GM23248 (cell line): ENCODE measurements around the gene EIPR1. TPM values are rescaled to one million over a fixed set of nuclear protein-coding genes. Genes with fewer than 3 reads are reported as not detected.

Source experiments
- DNase-seq: peaks from one replicate; pipeline ENCODE4 v3.0.0-alpha.2; 2015
- H2AFZ ChIP-seq: fragments of 200-600 bp; sonication (generic); 2 replicates; pipeline ENCODE4 v1.6.1; 2016; ENCODE audit warnings: antibody characterized with exemption
- H3F3A ChIP-seq: fragments of 200-600 bp; sonication (generic); 2 replicates; pipeline ENCODE4 v1.6.1; 2016; ENCODE audit warnings: mild to moderate bottlenecking, antibody characterized with exemption, mixed run types; ENCODE audit not compliant: insufficient read depth
- H3K27ac ChIP-seq: fragments of 200-600 bp; sonication (generic); 2 replicates; pipeline ENCODE4 v1.5.1; 2016; ENCODE audit warnings: mild to moderate bottlenecking
- H3K27me3 ChIP-seq: fragments of 200-600 bp; sonication (generic); replicated peaks from 2 replicates; pipeline ENCODE4 v1.6.1; 2016; ENCODE audit warnings: mild to moderate bottlenecking; ENCODE audit not compliant: insufficient read depth
- H3K36me3 ChIP-seq: fragments of 200-600 bp; sonication (generic); 2 replicates; pipeline ENCODE4 v1.6.1; 2016; ENCODE audit warnings: low read depth, mild to moderate bottlenecking
- H3K4me1 ChIP-seq: fragments of 200-600 bp; sonication (generic); 2 replicates; pipeline ENCODE4 v1.6.1; 2016; ENCODE audit warnings: mild to moderate bottlenecking; ENCODE audit not compliant: insufficient read depth
- H3K4me2 ChIP-seq: fragments of 200-600 bp; sonication (generic); one replicate; pipeline ENCODE4 v1.6.1; 2016; ENCODE audit warnings: mild to moderate bottlenecking; ENCODE audit not compliant: unreplicated experiment
- H3K4me3 ChIP-seq: fragments of 200-600 bp; sonication (generic); 2 replicates; pipeline ENCODE4 v1.5.1; 2016; ENCODE audit warnings: mild to moderate bottlenecking
- H3K79me2 ChIP-seq: fragments of 200-600 bp; sonication (generic); 2 replicates; pipeline ENCODE4 v1.6.1; 2016; ENCODE audit warnings: mild to moderate bottlenecking; ENCODE audit not compliant: insufficient read depth
- H3K9ac ChIP-seq: fragments of 200-600 bp; sonication (generic); 2 replicates; pipeline ENCODE4 v1.6.1; 2016; ENCODE audit warnings: mild to moderate bottlenecking
- H3K9me2 ChIP-seq: fragments of 200-600 bp; sonication (generic); 2 replicates; pipeline ENCODE4 v1.6.1; 2016; ENCODE audit warnings: mixed run types, mild to moderate bottlenecking, moderate library complexity; ENCODE audit not compliant: insufficient read depth
- H3K9me3 ChIP-seq: fragments of 200-600 bp; sonication (generic); one replicate; pipeline ENCODE4 v1.6.1; 2017; ENCODE audit warnings: low read depth
- H4K20me1 ChIP-seq: fragments of 200-600 bp; sonication (generic); 2 replicates; pipeline ENCODE4 v1.6.0; 2016; ENCODE audit not compliant: insufficient read depth
- EZH2 ChIP-seq: fragments of 200-600 bp; sonication (generic); IDR thresholded peaks from 2 replicates; pipeline ENCODE4 v1.6.1; 2018; ENCODE audit warnings: antibody characterized with exemption, mild to moderate bottlenecking; ENCODE audit not compliant: insufficient read depth, poor library complexity, severe bottlenecking
- EZH2phosphoT487 ChIP-seq: fragments of 200-600 bp; sonication (generic); IDR thresholded peaks from 2 replicates; pipeline ENCODE4 v1.6.1; 2018; ENCODE audit warnings: antibody characterized with exemption, moderate library complexity, mild to moderate bottlenecking, low read depth; ENCODE audit not compliant: insufficient read depth
- WGBS, 2 experiments: methylation state at CpG; one replicate each; pipeline ENCODE4 v1.1.6; 2015 to 2017; ENCODE audit warnings: low lambda C conversion rate in 2 of 2, low coverage in 1 of 2; ENCODE audit errors: missing lambda C conversion rate in 2 of 2; 5-methylcytosine and 5-hydroxymethylcytosine counted together
- in situ Hi-C: fragments of 300-500 bp; cut with MboI; formaldehyde crosslinking; loops from 2 replicates; pipeline ENCODE4 v1.15.0; 2020
- polyA plus RNA-seq: library from polyadenylated mRNA; unstranded; fragments of >200 nt; fragmentation: Nextera tagmentation; extraction: Ambion mirVana; gene quantifications from 2 replicates; pipeline ENCODE4 v1.2.1, GENCODE V29; 2016
- total RNA-seq: library from RNA; depleted of rRNA; stranded (reverse); fragments of >200 nt; shearing (Covaris generic); gene quantifications from 2 replicates; pipeline ENCODE4 v1.2.3, GENCODE V29; 2014

Gene EIPR1
- total and polyA plus RNA-seq, 2 experiments from 2014 or later = 20.2 to 46.5 TPM

- Histone ChIP-seq H3K4me1 (no peaks in the 10 kb centered on the region), H4K20me1 (no peaks in the 10 kb centered on the region), H3K79me2 (no peaks in the 10 kb centered on the region), H3K4me2 (no peak overlapping the region), H2AFZ (no peak overlapping the region), H3K27me3 (no peaks in the 10 kb centered on the region), H3K4me3 (no peak overlapping the region), H3K9ac (no peak overlapping the region), H3K9me2 (no peaks in the 10 kb centered on the region), H3K9me3 (no peaks in the 10 kb centered on the region), H3K27ac (no peak overlapping the region), H3F3A (no peaks in the 10 kb centered on the region), H3K36me3 (no peaks in the 10 kb centered on the region)
- WGBS, 2 experiments = 96 to 99% methylated on average over 5 of the region's 5 CpGs
- in situ Hi-C loops = no loop called here
- DNase-seq = no peak
- TF ChIP-seq EZH2 = no peak
- TF ChIP-seq EZH2phosphoT487 = no peak
These were observed 165.6 kb downstream of the EIPR1 start for GRCh38 chr2:3212061-3212362.

- in situ Hi-C loops = no loop called here
- WGBS, 2 experiments = 86% methylated on average over 26 of the region's 26 CpGs
These were observed 166.2 kb downstream of the EIPR1 start for GRCh38 chr2:3211256-3212060.

GRCh38 chr2:3210257-3210656 is 167.4 kb downstream of the EIPR1 start:
- Histone ChIP-seq H3K27me3 (no peaks in the 10 kb centered on the region), H3K4me2 (no peak overlapping the region), H3F3A (no peaks in the 10 kb centered on the region), H3K27ac (no peak overlapping the region), H3K79me2 (no peaks in the 10 kb centered on the region), H2AFZ (no peak overlapping the region), H3K9me2 (no peaks in the 10 kb centered on the region), H3K4me1 (no peaks in the 10 kb centered on the region), H3K9me3 (no peaks in the 10 kb centered on the region), H3K9ac (no peak overlapping the region), H3K4me3 (no peak overlapping the region), H3K36me3 (no peaks in the 10 kb centered on the region), H4K20me1 (no peaks in the 10 kb centered on the region)
- TF ChIP-seq EZH2phosphoT487 (no peak), EZH2 (no peak)
- in situ Hi-C loops = no loop called here
- 84 to 91% methylated on average over 10 to 11 of the region's 11 CpGs for WGBS, 2 experiments
- no peak for DNase-seq

More at GRCh38 chr2:3211256-3212060, 166.2 kb downstream of the EIPR1 start:
- no peaks in the 10 kb centered on the region for H3K79me2 ChIP-seq
- H3K4me3 ChIP-seq = no peak overlapping the region
- H3K4me2 ChIP-seq = no peak overlapping the region
- no peaks in the 10 kb centered on the region for H3F3A ChIP-seq
- H3K36me3 ChIP-seq = no peaks in the 10 kb centered on the region
- no peak overlapping the region for H3K27ac ChIP-seq
- H3K27me3 ChIP-seq = no peaks in the 10 kb centered on the region
- H3K9ac ChIP-seq = no peak overlapping the region
- H3K9me3 ChIP-seq = no peaks in the 10 kb centered on the region
- no peaks in the 10 kb centered on the region for H3K9me2 ChIP-seq
- H3K4me1 ChIP-seq = no peaks in the 10 kb centered on the region
- no peak for DNase-seq
- H2AFZ ChIP-seq = no peak overlapping the region
- TF ChIP-seq EZH2 = no peak
- no peak for TF ChIP-seq EZH2phosphoT487
- no peaks in the 10 kb centered on the region for H4K20me1 ChIP-seq

GRCh38 chr2:3209258-3209657 is 168.4 kb downstream of the EIPR1 start:
- Histone ChIP-seq H3K79me2 (no peaks in the 10 kb centered on the region), H3K36me3 (no peaks in the 10 kb centered on the region), H3K9me2 (no peaks in the 10 kb centered on the region), H3K27ac (no peak overlapping the region), H3K4me1 (no peaks in the 10 kb centered on the region), H3K27me3 (no peaks in the 10 kb centered on the region), H3K9ac (no peak overlapping the region), H3K4me2 (no peak overlapping the region), H2AFZ (no peak overlapping the region), H4K20me1 (no peaks in the 10 kb centered on the region), H3K9me3 (no peaks in the 10 kb centered on the region), H3K4me3 (no peak overlapping the region), H3F3A (no peaks in the 10 kb centered on the region)
- DNase-seq = no peak
- in situ Hi-C loops = no loop called here
- TF ChIP-seq EZH2 = no peak
- WGBS, 2 experiments = 96 to 97% methylated on average over 12 of the region's 12 CpGs

GRCh38 chr2:3208591-3208990 is 169.0 kb downstream of the EIPR1 start:
- TF ChIP-seq EZH2 (no peak), EZH2phosphoT487 (no peak)
- H4K20me1 ChIP-seq = no peaks in the 10 kb centered on the region
- H3K79me2 ChIP-seq = no peaks in the 10 kb centered on the region
- no peak for DNase-seq
- H3K27ac ChIP-seq = no peak overlapping the region
- H3K27me3 ChIP-seq = no peaks in the 10 kb centered on the region
- in situ Hi-C loops = no loop called here
- WGBS, 2 experiments = 92 to 93% methylated on average over 12 of the region's 12 CpGs
- no peak overlapping the region for H3K4me2 ChIP-seq
- H3K36me3 ChIP-seq = no peaks in the 10 kb centered on the region
- no peak overlapping the region for H3K9ac ChIP-seq
- no peaks in the 10 kb centered on the region for H3K9me3 ChIP-seq
- no peak overlapping the region for H2AFZ ChIP-seq
- no peaks in the 10 kb centered on the region for H3F3A ChIP-seq
- H3K4me1 ChIP-seq = no peaks in the 10 kb centered on the region
- no peaks in the 10 kb centered on the region for H3K9me2 ChIP-seq
- no peak overlapping the region for H3K4me3 ChIP-seq
